LNCaP clone FGC (cell line): Measurements from ENCODE around the gene SMYD2.
A peak's percentile ranks its signal among the peaks of the same experiment; 100 is the strongest.
"Not testable (repeated sequence)": the region's sequence is repeated elsewhere in the genome, so short reads cannot be mapped to it uniquely, and the experiment has no call there.

Experiments used
- DNase-seq: peaks from one replicate; pipeline ENCODE4 v3.0.0-alpha.2; 2011; ENCODE audit warnings: low read depth
- H3K4me3 ChIP-seq: 2 replicates; pipeline ENCODE4 v1.5.1; 2011; ENCODE audit warnings: mild to moderate bottlenecking, low read depth, low read length, control low read depth
- TF ChIP-seq, protein P1 (sequence below): IDR thresholded peaks from 2 replicates; pipeline ENCODE4 v1.5.1; 2012; ENCODE audit warnings: mild to moderate bottlenecking; ENCODE audit not compliant: control insufficient read depth, insufficient read depth; ENCODE audit errors: extremely low read depth

Gene SMYD2

DNA sequence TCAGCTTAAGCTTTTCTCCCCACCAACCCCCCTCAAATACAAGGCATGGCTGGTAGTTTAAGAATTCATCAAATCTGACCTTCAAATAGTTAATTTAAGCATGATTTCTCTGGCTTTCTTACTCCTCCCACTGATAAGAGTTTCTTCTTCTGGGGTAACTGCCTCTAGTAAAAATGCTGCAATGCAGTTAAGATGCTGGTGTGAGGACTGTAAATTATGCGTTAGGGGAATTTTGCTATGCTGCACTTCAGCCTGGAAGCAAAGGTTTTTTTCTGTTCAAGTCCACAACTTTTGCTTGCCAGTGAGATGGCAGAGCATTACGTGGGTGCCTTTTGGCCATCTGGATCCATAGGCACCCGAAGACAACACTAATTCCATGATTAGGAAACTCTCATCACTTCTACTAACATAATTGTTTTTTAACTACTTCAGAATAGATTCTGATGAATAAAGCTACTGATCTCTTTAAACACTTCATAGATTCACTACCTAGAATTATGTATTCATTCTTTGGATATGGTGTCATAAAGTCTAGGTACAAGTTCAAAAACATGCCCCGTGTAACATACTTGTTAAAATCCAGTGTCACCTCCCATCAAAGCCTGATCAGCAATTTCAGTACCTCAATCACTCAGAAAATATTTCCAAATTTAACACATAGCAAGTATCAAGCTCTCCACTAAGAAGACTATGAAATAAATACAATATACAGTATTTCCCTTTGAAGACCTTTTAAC lies 8.8 kb upstream of the SMYD2 start:
- no peak for DNase-seq
- TF ChIP-seq, protein P1, sequence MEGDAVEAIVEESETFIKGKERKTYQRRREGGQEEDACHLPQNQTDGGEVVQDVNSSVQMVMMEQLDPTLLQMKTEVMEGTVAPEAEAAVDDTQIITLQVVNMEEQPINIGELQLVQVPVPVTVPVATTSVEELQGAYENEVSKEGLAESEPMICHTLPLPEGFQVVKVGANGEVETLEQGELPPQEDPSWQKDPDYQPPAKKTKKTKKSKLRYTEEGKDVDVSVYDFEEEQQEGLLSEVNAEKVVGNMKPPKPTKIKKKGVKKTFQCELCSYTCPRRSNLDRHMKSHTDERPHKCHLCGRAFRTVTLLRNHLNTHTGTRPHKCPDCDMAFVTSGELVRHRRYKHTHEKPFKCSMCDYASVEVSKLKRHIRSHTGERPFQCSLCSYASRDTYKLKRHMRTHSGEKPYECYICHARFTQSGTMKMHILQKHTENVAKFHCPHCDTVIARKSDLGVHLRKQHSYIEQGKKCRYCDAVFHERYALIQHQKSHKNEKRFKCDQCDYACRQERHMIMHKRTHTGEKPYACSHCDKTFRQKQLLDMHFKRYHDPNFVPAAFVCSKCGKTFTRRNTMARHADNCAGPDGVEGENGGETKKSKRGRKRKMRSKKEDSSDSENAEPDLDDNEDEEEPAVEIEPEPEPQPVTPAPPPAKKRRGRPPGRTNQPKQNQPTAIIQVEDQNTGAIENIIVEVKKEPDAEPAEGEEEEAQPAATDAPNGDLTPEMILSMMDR, result no peak
- H3K4me3 ChIP-seq, result no peak overlapping the region

DNA sequence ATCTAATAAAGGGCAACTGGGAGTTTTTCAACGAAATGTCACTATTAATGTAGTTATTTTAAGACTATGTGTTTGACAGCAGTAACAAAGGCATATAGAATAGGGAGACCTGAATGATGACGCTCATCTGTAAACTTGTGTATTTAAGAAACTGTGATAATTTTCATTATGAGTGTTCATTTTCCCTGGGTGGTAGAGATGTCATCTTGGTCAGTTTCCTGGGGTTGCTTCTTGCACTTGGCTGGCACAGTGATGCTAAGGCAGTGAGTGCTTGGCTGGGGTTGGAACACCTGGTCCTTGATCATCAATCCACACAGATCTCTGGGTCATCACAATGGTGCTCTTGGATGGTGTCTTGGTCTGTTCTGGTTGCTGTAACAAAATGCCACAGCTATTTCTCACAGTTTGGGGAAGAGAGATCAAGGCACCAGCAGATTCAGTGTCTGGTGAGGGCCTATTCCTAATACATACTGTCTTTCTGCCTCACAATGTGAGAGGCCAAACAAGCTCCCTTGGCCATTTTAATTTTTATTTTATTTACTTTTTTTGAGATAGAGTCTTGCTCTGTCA lies 7.9 kb upstream of the SMYD2 start:
- TF ChIP-seq, protein P1, result no peak

DNA sequence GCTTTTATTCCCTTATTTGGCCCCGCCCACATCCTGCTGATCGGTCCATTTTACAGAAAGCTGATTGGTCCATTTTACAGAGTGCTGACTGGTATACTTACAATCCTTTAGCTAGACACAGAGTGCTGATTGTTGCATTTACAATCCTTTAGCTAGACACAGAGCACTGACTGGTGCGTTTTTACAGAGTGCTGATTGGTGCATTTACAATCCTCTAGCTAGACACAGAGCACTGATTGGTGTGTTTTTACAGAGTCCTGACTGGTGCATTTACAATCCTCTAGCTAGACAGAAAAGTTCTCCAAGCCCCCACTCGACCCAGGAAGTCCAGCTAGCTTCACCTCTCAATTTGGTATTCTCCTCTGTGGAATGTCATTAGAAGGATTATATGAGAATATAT lies 5.3 kb upstream of the SMYD2 start:
- DNase-seq, result not testable (repeated sequence)

More for the DNA sequence above, 7.9 kb upstream of the SMYD2 start:
- no peak for DNase-seq
- no peak overlapping the region for H3K4me3 ChIP-seq

DNA sequence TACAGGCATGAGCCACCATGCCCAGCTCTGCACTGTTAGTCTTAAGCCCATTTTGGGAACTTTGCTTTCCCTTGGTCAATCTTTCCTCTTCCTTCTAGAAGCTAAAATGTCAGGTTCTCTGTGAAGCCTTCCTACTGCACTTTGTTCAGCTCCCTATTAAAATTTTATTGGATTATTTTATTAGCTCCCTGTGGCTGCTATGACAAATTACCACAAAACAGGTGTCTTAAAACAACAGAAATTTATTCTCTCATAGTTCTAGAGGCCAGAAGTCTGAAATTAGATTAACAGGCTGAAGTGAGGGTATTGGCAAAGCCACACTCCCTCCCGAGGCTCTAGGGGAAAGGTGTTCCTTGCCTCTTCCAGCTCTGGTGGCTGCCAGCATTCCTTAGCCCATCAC lies 4.2 kb upstream of the SMYD2 start:
- TF ChIP-seq, protein P1, result no peak
- peak; percentile 72 for DNase-seq
- H3K4me3 ChIP-seq, result no peak overlapping the region

More for the DNA sequence above, 5.3 kb upstream of the SMYD2 start:
- not testable (repeated sequence) for H3K4me3 ChIP-seq

DNA sequence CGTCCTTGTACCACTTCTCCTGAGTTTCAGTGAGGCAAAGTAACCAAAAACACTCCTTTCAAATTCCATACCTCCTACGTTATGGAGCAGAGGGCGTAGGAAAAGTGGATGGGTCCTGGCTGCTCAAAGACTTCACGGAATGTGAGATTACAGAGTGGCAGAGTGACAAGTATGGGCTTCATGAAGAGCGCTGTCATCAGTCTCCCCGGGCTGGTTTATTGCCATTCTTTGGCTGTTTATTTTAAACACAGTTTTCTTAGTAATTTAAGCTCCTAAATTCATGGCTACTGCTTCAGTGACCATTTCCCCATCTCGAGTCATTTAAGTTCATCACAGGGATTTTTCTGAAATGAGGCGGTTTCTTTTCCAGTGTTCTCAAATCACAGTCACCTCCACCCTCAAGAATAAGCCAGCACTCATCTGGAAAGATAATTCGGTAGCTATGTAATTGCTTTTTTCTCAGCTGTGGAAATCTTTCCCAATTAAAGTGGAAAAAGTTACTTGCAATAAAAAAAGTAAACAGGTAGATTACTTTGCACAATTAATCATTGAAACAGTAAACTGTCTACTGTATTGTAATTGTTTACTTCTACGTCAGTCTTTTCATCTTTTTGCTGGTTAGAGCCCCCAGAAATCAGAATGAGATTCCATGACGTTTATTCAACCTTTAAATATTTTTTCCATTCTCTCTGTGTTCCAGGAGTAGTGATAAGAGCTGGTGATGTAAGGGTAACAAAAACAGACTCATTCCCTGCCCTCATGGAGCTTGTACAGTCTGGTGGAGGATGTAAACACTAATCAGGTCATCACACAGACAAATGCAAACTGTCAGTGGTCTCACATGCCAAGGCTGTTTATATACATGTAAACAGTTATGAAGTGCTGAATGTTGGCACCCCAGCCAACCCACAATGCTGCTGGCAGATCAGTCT lies 3.0 kb upstream of the SMYD2 start:
- no peak for DNase-seq
- no peak overlapping the region for H3K4me3 ChIP-seq
- TF ChIP-seq, protein P1, result no peak

DNA sequence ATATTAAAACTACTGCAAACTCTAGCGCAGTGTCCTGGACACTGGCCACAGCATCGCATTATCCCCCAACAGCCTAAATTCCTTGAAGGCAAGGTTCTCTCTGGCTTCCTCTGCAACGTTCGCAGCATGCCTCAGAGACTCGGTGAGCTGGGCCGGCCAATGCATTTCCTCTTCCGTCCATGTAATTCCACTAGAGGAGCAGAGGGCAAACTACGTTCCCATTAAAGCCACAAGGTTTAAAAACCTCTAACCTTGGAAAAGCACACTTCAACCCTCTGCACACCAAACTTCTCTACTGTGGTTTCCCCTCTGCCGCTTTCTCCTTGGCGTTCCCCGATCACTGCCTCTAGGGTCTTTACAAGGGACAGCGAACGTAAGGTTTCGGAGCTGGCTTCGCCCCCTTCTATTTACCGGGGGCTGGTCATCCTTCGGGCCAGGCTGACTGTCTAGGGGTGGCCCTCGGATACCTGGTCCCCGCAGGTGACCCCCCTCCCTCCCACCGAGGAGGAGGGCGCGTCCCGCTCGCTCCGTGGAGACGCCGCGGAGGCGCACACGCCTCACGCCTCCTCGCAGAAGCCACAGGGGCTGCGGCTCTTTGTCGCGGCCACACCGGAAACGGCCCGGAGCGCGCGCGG lies 456 bp upstream of the SMYD2 start:
- TF ChIP-seq, protein P1, result no peak
- DNase-seq, result no peak
- peak overlapping the region; percentile 52 for H3K4me3 ChIP-seq
